Measurements from ENCODE around the gene SDK2.

Gene SDK2

DNA sequence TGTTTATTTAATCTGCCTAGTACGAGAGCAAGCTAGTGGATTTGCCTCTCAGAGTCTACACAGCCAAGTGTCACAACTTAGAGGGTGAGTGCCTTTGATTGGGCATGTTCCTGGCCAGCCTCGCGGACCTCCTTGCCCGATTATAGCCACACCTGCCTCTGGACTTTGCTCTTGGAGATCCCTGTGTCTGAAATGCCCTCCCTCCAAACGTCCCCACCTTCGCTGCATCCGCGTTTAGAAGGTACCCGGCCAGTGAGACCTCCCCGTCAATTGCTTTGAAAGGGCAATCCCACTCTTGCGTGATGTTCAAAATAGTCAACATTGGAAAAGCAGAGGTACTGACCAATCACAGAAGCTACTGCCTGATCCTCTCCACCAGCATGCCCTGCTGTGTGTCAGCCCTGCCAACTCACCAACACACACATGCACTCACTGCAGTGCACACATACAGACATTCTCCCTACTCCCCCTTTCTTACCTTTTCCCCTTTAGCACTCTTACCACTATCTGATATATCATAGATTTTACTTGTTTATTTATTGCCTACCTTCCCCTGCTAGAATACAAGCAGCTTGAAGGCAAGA is 6.5 kb upstream of the SDK2 start:
- no peak for DNase-seq (ENCODE audit: low spot score)

DNA sequence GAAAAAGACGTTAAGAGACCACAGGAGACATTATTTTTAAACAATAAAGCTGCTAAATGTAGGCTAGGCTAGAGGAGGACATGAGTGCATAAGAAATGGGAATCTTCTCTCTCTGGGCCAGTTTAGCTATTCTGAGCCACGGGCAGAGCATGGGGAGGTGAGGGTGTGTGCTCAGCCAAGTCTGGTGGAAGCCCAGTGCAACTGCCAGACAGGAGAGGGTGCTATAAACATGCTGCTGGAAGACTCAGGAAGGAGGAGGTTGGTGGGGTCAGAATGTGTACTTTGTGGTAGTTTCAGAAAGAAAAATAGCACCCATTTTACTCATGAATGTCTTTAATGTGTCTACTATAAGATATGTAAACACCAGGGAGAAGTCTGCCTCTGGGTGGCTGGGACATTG is 5.9 kb upstream of the SDK2 start:
- DNase-seq (ENCODE audit: low spot score), result no peak

DNA sequence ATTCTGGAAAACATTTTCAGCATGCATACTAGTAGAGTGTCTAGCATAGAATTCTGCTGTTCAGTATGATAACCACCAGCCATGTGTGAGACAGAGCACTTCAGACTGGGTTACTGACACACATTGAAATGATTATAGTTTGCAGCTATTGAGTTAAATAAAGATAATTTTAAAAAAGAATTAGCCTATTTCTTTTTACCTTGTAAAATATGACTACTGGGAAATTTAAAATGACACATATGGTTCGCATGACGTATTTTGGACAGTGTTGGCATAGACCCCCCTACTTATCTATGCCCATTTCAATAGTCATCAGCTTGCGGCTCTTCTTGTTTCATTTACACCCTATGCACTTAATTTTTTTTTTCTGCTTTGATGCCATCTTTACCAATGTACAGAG is 4.7 kb upstream of the SDK2 start:
- DNase-seq (ENCODE audit: low spot score), result no peak

DNA sequence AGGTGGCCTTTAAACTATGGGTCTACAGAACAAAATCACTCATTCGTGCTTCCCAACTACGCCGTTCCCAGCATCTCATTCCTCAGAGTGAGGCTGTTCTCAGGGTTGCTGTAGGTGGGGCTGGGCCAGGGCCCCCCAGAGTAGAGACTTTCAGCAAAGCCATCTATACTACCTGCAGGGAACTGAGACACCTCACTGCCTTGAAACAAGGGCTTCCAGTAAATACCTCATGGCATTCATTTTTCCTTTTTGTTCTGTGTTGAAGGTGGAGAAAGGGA is 4.2 kb upstream of the SDK2 start:
- no peak for DNase-seq (ENCODE audit: low spot score)

DNA sequence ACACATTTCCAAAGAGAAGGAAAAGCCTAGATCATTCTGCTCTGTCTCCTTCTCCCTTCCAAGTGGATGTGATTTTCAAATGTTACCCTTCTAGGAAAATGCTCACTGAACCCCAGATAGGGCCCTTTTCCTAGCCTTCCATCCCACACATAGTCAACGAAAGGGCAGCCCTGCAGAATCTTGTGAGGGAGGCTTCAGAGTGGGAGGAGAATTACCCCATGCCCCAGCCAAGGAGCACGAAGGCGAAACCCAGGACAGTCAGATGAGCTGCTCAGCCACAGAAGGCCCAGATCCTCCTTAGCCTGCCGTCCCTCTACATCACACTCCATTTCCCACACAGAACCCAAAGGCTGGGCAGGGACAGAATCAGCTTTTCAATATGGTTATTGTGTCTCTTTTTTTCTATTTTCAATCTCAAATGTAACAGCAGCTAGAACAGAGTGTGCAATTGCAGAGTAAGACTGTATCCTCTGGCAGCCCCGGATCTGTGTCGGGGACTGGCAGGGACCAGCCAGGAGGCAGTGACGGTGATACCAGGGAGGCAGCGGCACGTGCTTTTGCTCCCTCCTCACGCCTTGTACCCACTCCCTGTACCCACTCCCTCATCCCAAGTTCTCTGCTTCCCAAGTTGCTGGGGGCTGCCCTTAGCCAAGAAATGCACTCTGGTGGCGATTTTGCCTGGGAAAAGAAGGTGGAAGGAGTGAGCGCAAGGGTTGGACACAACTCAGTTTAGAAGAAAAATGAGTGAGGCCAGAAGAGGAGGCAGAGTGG is 3.7 kb upstream of the SDK2 start:
- DNase-seq (ENCODE audit: low spot score), result no peak

DNA sequence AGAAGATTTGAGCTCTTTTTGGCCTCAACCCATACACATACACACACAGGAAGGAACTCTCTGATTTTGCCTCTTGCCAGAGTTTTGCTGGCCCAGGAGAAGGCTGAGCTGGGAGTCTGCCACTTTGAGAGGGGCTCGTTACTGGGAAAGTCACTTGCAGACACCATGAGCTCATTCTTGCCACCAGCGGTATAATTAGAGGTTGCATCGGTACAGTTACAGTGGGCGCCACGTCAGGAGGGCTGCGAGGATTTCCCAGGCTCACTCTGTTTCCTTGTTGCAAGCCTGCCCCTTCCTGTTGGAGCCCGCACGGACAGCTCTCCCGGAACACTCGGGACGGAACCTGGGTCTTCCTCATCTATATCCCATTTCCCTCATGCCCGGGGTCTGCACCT is 3.1 kb upstream of the SDK2 start:
- no peak for DNase-seq (ENCODE audit: low spot score)

DNA sequence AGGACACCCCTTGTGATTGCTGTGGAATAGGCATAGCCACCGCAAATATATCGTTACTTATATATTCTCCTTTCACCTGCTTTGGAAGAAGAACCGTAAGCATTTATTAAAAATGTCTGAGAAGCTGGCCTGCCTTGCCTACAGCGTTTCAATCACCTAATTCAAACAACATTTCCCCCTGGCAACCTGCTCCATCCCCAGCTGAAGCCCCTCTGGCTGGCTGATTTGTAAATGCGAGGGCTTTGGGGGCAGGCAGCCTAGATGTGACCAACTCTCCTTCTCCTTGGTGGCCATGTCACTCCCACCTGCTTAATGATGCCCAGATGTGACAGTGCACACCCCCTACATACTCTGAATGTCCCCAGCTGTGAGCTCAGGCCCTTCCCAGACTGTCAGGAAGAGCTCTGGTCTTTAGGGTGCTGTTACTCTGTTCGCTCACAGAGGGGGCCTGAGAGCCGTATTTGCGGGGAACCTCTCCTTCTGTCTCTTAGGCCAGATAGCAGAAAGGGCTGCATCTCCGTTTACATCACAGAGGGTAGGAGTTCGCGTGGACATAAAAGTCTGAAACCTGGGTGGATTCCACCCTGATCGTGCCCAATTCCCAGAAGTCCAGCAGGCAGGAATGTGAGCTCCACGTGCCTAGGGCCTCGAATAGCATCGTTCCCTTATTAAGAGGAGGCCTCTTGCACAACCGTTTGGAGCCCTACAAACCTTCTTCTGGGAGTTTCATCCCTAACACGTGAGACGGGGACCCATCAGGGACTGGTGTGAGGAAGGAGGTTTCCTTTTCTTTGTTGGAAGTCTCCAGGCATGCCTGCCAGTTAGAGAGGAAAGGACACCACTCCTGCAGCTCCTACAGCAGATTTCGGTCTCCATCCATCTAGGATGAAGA is 2.4 kb upstream of the SDK2 start:
- peak; percentile 50 for DNase-seq (ENCODE audit: low spot score)

DNA sequence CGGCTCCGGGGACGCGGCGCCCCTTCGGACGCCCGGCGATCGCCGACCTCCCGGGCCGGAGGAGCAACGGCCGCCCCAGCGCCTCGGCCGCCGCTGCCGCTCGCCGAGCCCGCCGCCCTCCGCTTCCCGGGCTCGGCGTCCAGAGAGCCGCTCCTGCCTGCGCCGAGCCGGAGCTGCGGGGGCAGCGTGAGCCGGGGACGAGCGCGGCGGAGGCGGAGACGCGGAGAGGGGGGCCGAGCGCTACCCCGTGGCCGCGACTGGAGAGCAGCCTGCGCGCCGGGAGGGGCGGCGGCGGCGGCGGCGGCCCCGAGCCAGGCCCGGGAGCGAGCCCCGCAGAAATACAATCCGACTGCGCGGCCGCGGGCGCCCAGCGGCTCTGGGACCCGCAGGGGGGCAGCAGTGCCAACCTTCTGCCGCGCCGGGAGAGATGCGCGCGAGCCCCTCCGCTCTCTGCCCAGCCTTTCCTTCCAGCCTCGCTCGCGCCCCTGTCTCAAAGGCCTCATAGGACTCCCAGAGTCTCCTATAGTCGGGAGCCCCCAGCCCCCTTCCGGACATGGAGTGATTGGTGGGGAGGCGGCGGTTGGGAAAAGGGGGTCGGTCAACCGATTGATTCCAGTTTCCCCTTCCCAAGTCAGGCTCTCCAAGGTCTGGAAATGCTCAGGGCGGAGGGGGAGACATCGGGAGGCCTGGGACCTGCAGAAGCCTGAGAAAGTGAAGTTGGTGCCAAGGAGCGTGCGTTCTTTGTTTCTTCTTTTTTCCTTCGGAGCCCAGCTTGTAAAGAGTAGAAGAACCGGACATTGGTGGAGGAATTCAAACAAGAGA is 1.0 kb upstream of the SDK2 start:
- peak; percentile 81 for DNase-seq (ENCODE audit: low spot score)

DNA sequence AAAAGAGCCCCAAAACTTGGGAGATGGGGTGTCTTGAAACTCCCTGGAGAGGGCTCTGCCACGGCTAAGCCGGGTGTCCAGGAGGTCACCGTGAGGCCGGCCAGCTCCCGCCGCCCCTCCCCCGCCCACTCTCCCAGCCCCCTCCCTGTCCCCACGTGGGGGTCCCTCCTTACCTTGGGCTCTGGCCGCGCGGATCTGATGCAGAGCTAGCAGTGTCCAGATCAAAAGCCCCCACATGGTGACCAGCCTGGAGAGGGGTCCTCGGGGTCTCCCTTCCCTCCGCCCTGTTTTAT is 447 bp downstream of the SDK2 start:
- no peak for DNase-seq (ENCODE audit: low spot score)

DNA sequence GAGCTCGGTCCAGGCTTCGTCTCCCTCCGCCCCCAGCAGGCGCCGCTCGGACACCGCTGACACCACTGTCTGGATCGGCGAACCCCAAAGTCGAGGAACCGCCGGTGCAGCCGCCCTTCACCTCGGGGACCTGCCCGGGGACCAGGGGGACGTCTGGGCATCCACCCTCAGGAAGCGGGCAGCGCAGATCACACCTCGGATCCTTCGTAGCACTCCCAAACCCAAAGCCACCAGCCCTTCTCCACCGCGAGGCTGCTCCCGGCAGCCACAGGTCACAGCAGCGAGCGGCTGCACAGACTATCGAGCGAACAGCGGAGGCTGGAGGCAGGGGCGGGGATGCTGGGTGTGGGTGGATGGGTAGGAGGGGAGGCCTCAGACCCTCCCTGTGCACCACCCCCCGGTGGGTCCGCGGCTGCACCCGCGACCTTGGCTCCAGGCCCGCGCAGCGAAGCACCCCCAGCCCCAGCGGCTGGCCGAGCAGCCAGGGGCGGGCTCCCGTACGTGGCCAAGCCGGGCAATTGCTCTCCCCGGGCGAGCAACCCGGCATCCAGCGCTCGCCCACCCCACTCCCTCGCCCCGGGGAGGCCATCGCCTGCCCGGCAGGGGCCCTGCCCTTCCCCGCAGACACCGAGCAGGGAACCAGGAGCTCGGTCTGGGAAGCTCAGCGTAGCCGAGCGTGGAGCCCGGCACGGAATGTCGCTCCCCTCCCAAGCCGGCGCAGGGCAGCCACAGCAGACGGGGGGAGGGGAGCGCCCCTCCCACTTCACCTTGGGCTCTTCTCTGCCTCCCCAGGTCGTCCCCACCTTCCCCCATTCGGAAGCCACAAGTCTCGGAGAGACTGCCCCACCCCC is 1.0 kb downstream of the SDK2 start:
- DNase-seq (ENCODE audit: low spot score), result peak; percentile 47

DNA sequence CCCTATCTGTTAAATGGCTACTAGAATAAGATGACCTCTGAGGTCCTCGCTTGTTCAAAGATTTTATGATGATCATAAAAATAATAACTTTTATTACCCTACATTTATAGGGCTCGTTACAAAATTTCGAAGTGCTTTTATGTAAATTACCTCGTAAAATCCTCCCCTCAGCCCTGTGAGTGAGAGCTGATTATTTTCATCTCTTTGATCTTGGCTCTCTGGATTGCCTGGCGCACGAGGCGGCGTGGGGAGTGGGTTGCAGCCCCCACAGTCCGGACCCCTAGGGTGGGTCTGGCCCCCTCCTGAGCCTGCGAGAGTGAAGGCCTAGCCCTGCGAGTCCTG is 1.6 kb downstream of the SDK2 start:
- DNase-seq (ENCODE audit: low spot score), result no peak

DNA sequence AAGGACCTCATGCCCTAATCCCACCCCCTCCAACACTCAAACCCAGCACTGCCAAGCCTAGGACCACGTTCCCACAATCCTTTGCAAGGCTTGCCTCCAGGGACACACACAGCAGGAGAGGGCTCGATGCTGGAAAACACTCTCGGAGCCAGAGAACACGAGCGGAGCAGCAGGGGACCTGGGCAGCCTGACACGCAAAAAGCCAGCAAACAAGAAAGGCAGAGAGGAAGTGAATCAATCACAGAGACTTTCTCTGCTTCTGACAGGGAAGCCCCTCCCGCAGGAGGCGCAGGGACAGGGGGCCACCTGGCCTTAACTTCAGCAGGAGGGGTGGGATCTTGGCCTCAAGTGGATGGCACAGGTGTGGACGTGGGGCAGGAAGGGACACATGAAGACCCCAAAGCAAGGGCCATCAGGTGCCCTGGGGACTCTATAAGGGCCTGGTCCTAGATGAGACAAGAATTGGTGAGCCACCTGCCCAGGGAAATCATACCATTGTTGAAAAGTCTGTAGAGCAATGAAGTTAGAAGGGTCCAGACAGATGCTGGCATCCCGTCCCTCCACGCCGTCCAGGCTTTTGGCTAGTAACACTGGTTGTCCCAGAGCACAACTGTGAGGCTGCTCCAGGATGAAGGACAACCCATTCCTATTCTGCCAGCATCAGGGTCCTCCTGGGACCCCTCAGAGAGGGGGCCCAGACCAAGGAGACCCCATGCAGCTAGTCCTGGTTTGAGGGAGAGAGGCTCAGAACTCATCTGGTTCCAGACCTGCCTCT is 2.2 kb downstream of the SDK2 start:
- DNase-seq (ENCODE audit: low spot score), result no peak

DNA sequence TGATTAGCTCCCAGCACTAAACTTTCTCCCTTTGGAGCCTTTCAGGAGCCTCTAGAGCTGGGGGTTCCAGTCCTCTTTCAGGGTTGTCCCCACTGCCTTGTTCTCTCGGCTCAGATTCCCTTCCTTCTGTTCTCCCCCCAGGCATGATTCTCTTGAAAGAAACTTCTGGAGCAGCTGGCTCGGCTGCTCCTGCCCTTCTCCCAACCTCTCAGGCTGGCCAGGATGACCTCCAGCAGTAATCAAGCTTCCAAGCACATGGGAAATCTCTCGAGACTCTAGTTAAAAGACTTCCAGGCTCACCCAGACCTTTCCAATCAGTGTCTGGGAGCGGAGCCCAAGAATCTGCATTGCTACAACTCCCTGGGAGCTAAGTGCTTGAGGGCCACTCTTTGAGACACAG is 3.6 kb downstream of the SDK2 start:
- DNase-seq (ENCODE audit: low spot score), result no peak

DNA sequence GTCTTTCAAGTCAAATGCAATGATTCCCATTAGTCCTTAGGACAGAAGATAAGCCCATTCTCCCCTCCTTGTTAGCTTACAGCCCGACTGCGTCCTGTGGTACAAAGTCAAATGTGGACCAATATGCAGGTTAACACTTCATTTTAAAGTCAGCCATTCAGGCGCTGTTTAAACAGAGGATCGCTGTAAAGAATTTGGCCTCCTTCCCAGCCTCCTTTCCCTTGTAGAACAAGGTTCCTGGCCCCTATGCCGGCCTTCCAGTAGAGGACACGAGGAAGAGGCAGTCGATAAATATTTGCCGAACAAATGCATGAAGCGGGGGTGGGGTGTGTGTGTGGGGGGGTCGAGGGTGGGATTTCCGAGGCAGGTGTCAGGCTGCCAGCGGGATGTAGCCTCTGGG is 4.3 kb downstream of the SDK2 start:
- DNase-seq (ENCODE audit: low spot score), result no peak

DNA sequence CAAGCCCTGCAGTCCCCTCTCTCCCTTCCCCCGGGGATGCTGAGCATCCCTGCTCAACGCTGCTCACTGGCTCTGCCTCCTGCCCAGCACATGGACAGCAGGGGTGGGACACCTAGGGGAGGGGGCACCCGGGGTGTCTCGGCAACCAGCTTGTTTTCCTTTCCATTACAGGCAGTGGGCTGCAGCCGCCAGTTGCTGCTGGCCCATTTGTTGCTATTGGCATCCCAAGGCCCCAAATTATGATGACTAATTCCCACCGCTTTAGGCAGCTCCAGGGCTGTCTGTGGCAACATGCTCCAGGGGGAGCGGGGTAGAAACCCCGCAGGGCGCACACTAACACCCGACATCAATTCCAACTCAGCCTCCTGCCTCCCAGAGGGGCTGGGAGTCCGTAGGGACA is 4.9 kb downstream of the SDK2 start:
- no peak for DNase-seq (ENCODE audit: low spot score)

DNA sequence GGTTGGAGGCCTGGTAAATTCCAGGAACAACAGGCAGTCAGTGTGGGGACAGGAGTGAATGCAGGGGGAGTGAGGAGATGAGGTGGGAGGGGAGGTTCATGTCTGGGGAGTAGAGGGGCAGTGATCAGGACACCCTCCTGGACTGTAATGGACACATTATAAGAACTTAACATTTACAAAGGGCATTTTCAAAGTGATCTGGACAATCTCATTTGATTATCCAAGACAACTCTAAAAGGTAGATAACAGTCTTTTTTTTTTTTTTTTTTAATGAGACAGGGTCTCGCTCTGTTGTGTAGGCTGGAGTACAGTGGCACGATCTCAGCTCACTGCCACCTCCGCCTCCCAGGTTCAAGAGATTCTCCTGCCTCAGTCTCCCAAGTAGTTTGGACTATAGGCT is 5.7 kb downstream of the SDK2 start:
- DNase-seq (ENCODE audit: low spot score), result no peak

DNA sequence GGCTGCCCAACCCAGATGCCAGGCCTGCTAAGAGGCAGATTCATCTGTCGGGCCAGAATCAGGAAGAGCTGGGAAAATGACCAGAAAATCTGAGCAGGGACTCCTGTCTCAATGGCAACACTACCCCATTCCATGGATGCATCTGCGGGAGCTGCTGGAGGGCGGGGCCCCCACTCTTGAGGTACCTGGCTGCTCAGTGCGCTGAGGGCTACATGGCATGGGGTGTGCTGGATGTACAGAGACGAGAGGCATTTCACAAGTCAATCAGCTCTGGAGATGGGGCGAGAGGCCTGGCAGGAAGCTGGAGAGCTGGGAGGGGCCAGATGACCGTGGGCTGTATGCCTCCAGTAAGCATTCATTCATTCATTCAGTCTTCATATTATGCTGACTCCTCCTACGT is 6.4 kb downstream of the SDK2 start:
- DNase-seq (ENCODE audit: low spot score), result no peak

DNA sequence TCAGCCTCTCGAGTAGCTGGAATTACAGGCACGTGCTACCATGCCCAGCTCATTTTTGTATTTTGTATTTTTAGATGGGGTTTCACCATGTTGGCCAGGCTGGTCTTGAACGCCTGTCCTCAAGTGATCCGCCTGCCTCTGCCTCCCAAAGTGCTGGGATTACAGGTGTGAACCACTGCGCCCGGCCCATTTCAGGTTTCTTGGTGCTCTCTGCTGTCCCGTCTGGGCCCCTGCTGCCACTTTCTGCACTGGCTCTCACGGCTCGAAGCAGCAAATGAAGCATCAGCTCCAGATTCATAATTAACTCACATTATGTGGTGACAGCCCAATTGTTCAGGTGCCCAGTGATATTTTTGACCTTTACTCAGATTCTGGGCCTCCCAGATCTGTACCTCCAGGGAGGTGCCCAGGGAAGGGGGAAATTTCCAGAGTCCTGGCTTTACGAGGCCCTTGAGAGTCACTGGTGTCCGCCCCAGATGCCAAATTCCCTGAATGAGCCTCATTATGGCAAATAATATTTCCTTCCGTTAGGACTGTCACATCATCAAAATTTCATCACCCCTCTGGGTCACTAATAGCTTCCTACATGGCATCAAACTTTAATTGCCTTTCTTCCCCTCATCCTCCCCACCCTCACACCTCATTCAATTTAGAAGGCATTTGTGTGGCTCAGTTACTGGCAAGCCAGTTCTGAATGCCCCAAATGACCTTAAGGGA is 9.0 kb downstream of the SDK2 start:
- no peak for DNase-seq (ENCODE audit: low spot score)

DNA sequence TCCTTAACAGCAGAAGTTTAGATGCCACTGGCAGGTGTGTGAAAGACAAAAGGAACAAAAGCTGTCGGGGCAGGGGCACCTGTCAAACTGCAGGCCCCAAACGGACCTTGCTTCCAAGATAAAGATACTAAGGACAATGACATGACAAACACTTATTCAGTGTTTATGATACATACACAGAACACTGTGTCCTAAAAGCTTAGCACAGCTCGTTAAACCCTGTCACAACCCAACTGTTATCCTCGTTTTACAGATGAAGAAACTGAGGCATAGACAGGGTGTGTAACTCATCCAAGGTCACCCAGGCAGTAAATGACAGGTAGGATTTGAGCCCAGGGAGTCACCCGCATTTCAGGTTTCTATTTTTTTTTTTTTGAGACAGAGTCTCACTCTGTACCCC is 9.6 kb downstream of the SDK2 start:
- no peak for DNase-seq (ENCODE audit: low spot score)

DNA sequence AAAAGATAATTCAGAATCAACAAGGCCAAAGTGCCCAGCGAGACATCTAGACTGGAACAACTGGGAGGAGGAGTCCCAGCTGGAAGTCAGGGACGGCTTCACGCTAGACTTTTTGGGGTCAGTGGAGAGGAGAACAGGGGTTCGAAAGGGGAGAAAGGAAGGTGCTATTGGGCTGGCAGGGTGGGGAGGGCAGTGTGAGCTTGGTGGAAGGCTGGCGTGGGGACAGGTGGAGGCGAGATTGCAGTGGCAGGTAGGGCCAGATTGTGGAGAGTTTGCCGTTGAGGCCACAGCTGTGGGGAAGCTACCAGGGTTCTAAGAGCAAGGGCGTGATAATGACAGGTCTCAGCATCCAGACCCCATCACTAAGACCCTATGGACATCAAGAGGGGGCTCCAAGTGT is 10.5 kb downstream of the SDK2 start:
- DNase-seq (ENCODE audit: low spot score), result no peak

DNA sequence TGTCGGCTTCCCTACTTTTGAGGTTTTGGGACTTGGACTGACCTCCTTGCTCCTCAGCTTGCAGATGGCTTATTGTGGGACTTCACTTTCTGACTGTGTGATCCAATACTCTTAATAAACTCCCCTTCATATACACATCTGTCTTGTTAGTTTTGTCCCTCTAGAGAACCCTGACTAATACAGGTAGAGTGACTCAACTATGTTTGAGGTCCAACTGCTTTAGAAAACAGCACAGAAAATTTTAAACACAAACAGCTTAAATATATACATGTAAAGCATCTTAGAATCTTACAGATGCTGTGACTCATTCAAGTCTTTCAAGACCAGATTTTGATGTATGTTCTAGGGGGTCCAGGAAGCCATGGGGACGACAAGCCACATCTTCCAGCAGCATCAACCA is 11.7 kb downstream of the SDK2 start:
- DNase-seq (ENCODE audit: low spot score), result no peak
